B cell (primary cell): ENCODE measurements around the gene CXCR2. TPM values are rescaled to one million over a fixed set of nuclear protein-coding genes. Genes with fewer than 3 reads are reported as not detected.
"Not testable (repeated sequence)": the region's sequence is repeated elsewhere in the genome, so short reads cannot be mapped to it uniquely, and the experiment has no call there.

Experiments used
- ATAC-seq: fragments of 200-7000 bp; cut with Tn5 transposase; one replicate; pipeline ENCODE4 v1.10.0; 2021; ENCODE audit warnings: low read depth, mild to moderate bottlenecking, moderate number of reproducible peaks, moderate library complexity
- CTCF ChIA-PET: fragments of 350-600 bp; sonication (Branson Sonifier 250); formaldehyde crosslinking; loops from one replicate; lab custom pipeline; 2021; ENCODE audit warnings: antibody characterized with exemption, inconsistent platforms; lab: Charles Lee
- POLR2A ChIA-PET: fragments of 350-600 bp; sonication (Branson Sonifier 250); formaldehyde crosslinking; loops from one replicate; lab custom pipeline; 2021; ENCODE audit warnings: antibody characterized with exemption; lab: Charles Lee
- DNase-seq: peaks from one replicate; pipeline ENCODE4 v3.0.0; 2013
- H2AFZ ChIP-seq: 2 replicates; pipeline ENCODE4 v1.6.1; 2012; ENCODE audit warnings: mild to moderate bottlenecking, low read depth, low read length; ENCODE audit not compliant: insufficient read depth, poor library complexity, severe bottlenecking
- H3K27ac ChIP-seq, 2 donors: 1 replicate in 1 of 2; 2 replicates in 1 of 2; pipeline ENCODE4 v1.5.1; 2012 to 2013; ENCODE audit warnings: low read length in 2 of 2, mild to moderate bottlenecking in 2 of 2, moderate library complexity in 1 of 2
- H3K27me3 ChIP-seq, 4 experiments: fragments of 200-600 bp in 1 of 4; sonication (generic) in 1 of 4; replicated peaks in 1 of 4; 1 replicate in 2 of 4; 2 replicates in 2 of 4; pipeline versions ENCODE4 v1.6.1 to v1.7.0; 2013 to 2016; ENCODE audit warnings: low read length in 3 of 4, mild to moderate bottlenecking in 2 of 4, mixed read lengths in 1 of 4, moderate library complexity in 1 of 4; ENCODE audit not compliant: insufficient read depth in 4 of 4, control insufficient read depth in 3 of 4; ENCODE audit errors: control extremely low read depth in 1 of 4
- H3K36me3 ChIP-seq, 2 experiments: replicated peaks in 1 of 2; 1 replicate in 1 of 2; 2 replicates in 1 of 2; pipeline versions ENCODE4 v1.6.1 to v1.7.1; 2013; ENCODE audit warnings: low read length in 1 of 2; ENCODE audit not compliant: insufficient read depth in 2 of 2, control insufficient read depth in 1 of 2; ENCODE audit errors: control extremely low read depth in 1 of 2, extremely low read depth in 1 of 2
- H3K4me1 ChIP-seq, 2 donors: fragments of 200-600 bp in 1 of 2; sonication (generic) in 1 of 2; 1 replicate in 1 of 2; 2 replicates in 1 of 2; pipeline versions ENCODE4 v1.5.1 to v1.6.1; 2013 to 2017; ENCODE audit warnings: low read length in 2 of 2; ENCODE audit not compliant: control insufficient read depth in 2 of 2, insufficient read depth in 2 of 2
- H3K4me2 ChIP-seq: replicated peaks from 2 replicates; pipeline ENCODE3; 2012; ENCODE audit warnings: mild to moderate bottlenecking, low read depth, low read length; ENCODE audit not compliant: poor library complexity, severe bottlenecking
- H3K4me3 ChIP-seq, 5 experiments: fragments of 200-600 bp in 1 of 5; sonication (generic) in 1 of 5; 1 replicate in 3 of 5; 2 replicates in 2 of 5; pipeline versions ENCODE4 v1.5.1 to v1.7.0; 2011 to 2016; ENCODE audit warnings: low read length in 4 of 5, mild to moderate bottlenecking in 4 of 5, low read depth in 2 of 5, control low read depth in 1 of 5, moderate library complexity in 1 of 5; ENCODE audit not compliant: insufficient read depth in 1 of 5; ENCODE audit errors: control extremely low read depth in 1 of 5, extremely low read depth in 1 of 5
- H3K79me2 ChIP-seq: fragments of 200-600 bp; sonication (generic); one replicate; pipeline ENCODE4 v1.6.0; 2016; ENCODE audit warnings: low read length; ENCODE audit not compliant: control insufficient read depth, insufficient read depth
- H3K9ac ChIP-seq: fragments of 200-600 bp; sonication (generic); 2 replicates; pipeline ENCODE4 v1.6.1; 2017; ENCODE audit warnings: mild to moderate bottlenecking, low read length, moderate library complexity
- H3K9me3 ChIP-seq, 3 donors: one replicate each; pipeline versions ENCODE4 v1.6.1 to v1.7.1; 2013; ENCODE audit warnings: low read length in 2 of 3; ENCODE audit not compliant: control insufficient read depth in 2 of 3, insufficient read depth in 1 of 3; ENCODE audit errors: control extremely low read depth in 1 of 3
- H4K20me1 ChIP-seq: 2 replicates; pipeline ENCODE4 v1.6.0; 2012; ENCODE audit warnings: mild to moderate bottlenecking, low read length; ENCODE audit not compliant: insufficient read depth, control insufficient read depth, poor library complexity, severe bottlenecking
- H3K27ac Mint-ChIP-seq: one replicate; pipeline ENCODE4 v1.8.0; 2021; ENCODE audit warnings: mixed read lengths
- H3K27me3 Mint-ChIP-seq: one replicate; pipeline ENCODE4 v1.8.0; 2021; ENCODE audit warnings: mixed read lengths
- H3K4me1 Mint-ChIP-seq: one replicate; pipeline ENCODE4 v1.8.0; 2021; ENCODE audit warnings: mixed read lengths
- H3K4me3 Mint-ChIP-seq: one replicate; pipeline ENCODE4 v1.8.0; 2021; ENCODE audit warnings: mixed read lengths
- H3K9me3 Mint-ChIP-seq: one replicate; pipeline ENCODE4 v1.8.0; 2022; ENCODE audit warnings: mixed read lengths; ENCODE audit not compliant: insufficient read depth
- EZH2 ChIP-seq: IDR thresholded peaks from 2 replicates; pipeline ENCODE4 v1.6.1; 2012; ENCODE audit warnings: borderline replicate concordance, low read depth, mild to moderate bottlenecking, moderate library complexity, low read length; ENCODE audit not compliant: insufficient read depth, poor library complexity, severe bottlenecking
- WGBS: methylation state at CpG from one replicate; pipeline ENCODE4 v1.1.5; 2013; ENCODE audit warnings: missing lambda C conversion rate; ENCODE audit not compliant: insufficient coverage; 5-methylcytosine and 5-hydroxymethylcytosine counted together
- intact Hi-C: fragments of 100-400 bp; cut with micrococcal nuclease; formaldehyde crosslinking; loops from one replicate; pipeline ENCODE4 v1.10.0; 2022
- polyA plus RNA-seq: library from polyadenylated mRNA; depleted of rRNA; stranded (reverse); fragments of >200 nt; gene quantifications from 2 replicates; pipeline ENCODE4 v1.2.3, GENCODE V29; 2012
- total RNA-seq, 2 donors: library from RNA; stranded (reverse); fragments of 120-200 nt in 1 of 2; gene quantifications; 1 replicate in 1 of 2; 2 replicates in 1 of 2; pipeline versions ENCODE4 v1.2.3 to v1.2.4, GENCODE V29; 2013 to 2022
- TF ChIP-seq, protein P1 (sequence below): fragments of 200-600 bp; IDR thresholded peaks from one replicate; pipeline ENCODE4 v1.8.0; 2022; ENCODE audit warnings: antibody characterized with exemption, mild to moderate bottlenecking

Gene CXCR2
- total and polyA plus RNA-seq, 2 donors (not counting 1 experiment from before 2014, with no cell fraction given) = 0.03 TPM; not detected in 1

DNA sequence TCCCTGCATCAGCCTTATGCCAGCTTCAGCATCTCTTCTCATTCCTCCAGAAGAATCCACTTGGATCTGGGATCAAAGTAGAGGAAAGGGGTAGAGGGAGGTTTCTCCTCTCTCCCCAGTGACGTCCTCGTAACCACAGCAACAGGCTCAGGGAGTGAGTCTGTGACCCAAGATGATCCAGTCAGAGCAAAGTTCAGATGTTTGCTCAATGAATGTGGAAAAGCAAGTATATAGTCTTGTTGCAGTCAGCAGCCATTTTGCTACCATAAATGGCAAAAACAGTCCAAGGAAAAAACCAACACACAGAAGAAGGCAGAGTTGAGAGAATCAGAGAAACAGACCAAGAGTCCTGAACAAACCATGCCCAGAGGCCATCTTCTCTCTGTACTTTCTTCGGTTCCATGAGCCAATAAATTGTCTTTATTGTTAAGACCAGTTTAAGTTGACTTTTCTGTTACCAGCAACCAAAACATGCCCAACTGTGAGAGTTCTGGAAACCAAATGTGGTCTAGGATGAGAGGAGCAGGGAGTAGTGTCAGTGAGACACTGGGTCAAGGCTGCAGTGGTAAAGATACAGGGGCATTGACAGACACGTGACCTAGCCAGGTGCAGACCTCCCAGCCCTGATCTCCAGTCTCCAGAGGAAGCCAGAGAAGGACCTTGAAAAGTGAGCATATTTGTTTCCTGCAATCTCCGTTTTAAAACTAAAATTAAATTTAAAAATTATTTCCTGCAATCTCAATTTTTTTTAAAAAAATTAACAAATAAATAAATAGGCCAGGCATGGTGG is 44.1 kb downstream of the CXCR2 start:
- peaks cover 13 to 21% of the 10 kb centered on the region in 2 donors for H3K4me1 ChIP-seq
- peaks cover 24% of the 10 kb centered on the region for H3K4me1 Mint-ChIP-seq
- ATAC-seq (no peak), DNase-seq (no peak)
- H3K36me3 ChIP-seq = no peaks in the 10 kb centered on the region
- H2AFZ ChIP-seq = no peak overlapping the region
- H3K4me3 ChIP-seq = no peak overlapping the region
- POLR2A ChIA-PET = no interaction called here
- peaks cover 12% of the 10 kb centered on the region for H3K27me3 Mint-ChIP-seq
- peaks cover 0 to 9% (median 0%) of the 10 kb centered on the region in 4 experiments for H3K27me3 ChIP-seq
- no peak overlapping the region for H3K4me3 Mint-ChIP-seq
- intact Hi-C loops = loop anchor here (1.0 kb wide), 1 partner anchor 87 kb away; no protein-coding TSS in a partner anchor
- no peaks in the 10 kb centered on the region for H3K9me3 Mint-ChIP-seq
- CTCF ChIA-PET = interaction anchor here (1.3 kb wide), 1 partner anchor 12 kb away, joined by 3 read pairs; no protein-coding TSS in a partner anchor
- no peak overlapping the region for H3K9ac ChIP-seq
- 88% methylated on average over 1 of the region's 5 CpGs for WGBS
- no peaks in the 10 kb centered on the region for H3K79me2 ChIP-seq
- TF ChIP-seq EZH2 = no peak
- TF ChIP-seq, protein P1, sequence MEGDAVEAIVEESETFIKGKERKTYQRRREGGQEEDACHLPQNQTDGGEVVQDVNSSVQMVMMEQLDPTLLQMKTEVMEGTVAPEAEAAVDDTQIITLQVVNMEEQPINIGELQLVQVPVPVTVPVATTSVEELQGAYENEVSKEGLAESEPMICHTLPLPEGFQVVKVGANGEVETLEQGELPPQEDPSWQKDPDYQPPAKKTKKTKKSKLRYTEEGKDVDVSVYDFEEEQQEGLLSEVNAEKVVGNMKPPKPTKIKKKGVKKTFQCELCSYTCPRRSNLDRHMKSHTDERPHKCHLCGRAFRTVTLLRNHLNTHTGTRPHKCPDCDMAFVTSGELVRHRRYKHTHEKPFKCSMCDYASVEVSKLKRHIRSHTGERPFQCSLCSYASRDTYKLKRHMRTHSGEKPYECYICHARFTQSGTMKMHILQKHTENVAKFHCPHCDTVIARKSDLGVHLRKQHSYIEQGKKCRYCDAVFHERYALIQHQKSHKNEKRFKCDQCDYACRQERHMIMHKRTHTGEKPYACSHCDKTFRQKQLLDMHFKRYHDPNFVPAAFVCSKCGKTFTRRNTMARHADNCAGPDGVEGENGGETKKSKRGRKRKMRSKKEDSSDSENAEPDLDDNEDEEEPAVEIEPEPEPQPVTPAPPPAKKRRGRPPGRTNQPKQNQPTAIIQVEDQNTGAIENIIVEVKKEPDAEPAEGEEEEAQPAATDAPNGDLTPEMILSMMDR = no peak
- no peak overlapping the region for H3K4me2 ChIP-seq
- H3K9me3 ChIP-seq = no peaks in the 10 kb centered on the region
- no peak overlapping the region for H3K27ac Mint-ChIP-seq
- H4K20me1 ChIP-seq = no peaks in the 10 kb centered on the region
- H3K27ac ChIP-seq = no peak overlapping the region

DNA sequence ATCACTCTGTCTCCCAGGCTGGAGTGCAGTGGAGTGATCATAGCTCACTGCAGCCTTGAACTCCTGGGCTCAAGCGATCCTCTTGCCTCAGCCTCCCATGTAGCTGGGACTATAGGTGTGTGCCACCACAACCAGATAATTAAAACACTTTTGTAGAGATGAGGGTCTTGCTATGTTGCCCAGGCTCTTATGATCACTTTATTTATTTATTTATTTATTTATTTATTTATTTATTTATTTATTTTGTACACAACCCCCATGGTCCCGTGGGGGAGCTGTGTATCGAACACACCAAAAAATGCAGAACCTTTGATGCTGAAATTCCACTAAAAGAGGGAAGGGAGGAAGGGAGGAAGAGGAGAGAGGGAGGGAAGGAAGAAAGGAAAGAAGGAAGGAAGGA is 45.9 kb downstream of the CXCR2 start:
- CTCF ChIA-PET = interaction anchor here (1.2 kb wide), 1 partner anchor 12 kb away, joined by 3 read pairs; no protein-coding TSS in a partner anchor

More for the DNA sequence above, 45.9 kb downstream of the CXCR2 start:
- H3K9me3 ChIP-seq, H3K79me2 ChIP-seq, H3K4me2 ChIP-seq, H3K9me3 Mint-ChIP-seq, H3K36me3 ChIP-seq, intact Hi-C loops, DNase-seq, H3K27ac Mint-ChIP-seq, H3K27me3 ChIP-seq, ATAC-seq, H3K27ac ChIP-seq, H3K4me3 Mint-ChIP-seq, H3K4me3 ChIP-seq, POLR2A ChIA-PET, H4K20me1 ChIP-seq, H3K9ac ChIP-seq, H2AFZ ChIP-seq: not testable (repeated sequence)
- peaks cover 21% of the 10 kb centered on the region for H3K4me1 Mint-ChIP-seq
- WGBS = 100% methylated on average over 1 of the region's 3 CpGs
- peaks cover 9 to 16% of the 10 kb centered on the region in 2 donors for H3K4me1 ChIP-seq
- H3K27me3 Mint-ChIP-seq = peaks cover 12% of the 10 kb centered on the region
